Measurements from ENCODE around the gene SLC29A4. TPM values are rescaled to one million over a fixed set of nuclear protein-coding genes. Genes with fewer than 3 reads are reported as not detected.

The SLC29A4 gene
- total and polyA plus RNA-seq, 2 of the 8 experiments (the other 6 are each of a cell fraction or from before 2014, with no cell fraction given) = 6.9 to 15.1 TPM

DNA sequence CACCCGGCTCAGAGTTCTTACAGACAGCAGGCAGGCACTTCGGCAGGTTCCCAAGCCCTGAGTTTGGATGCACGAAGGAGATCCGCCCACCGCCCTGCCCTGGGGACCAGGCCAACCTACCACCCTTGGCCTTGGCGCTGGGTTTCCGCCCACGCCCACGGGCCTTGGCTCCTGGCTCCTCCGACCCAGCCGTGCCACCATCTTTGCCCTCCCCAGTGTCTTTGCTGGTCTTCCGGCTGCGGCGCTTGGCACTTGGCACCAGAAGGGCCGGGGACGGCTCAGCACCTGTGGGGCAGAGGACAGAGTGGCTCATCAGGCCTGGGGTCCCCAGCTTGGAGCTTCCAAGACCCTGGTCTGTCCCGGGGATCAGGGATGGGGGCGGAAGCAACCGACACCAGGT, 32.1 kb downstream of the SLC29A4 start:
- Histone ChIP-seq H3K27ac (ENCODE audit: low read depth, low read length) (no peak overlapping the region), H4K91ac (replicated peaks; ENCODE audit: insufficient read length, low read length) (no peak overlapping the region), H3K9ac (replicated peaks in 1 of 4; ENCODE audit: extremely low read depth in 1 of 4, low read depth in 3 of 4, low read length in 3 of 4) (no peak overlapping the region), H3K18ac (ENCODE audit: extremely low read depth, low read length) (no peak overlapping the region), H2BK20ac (ENCODE audit: low read length) (no peak overlapping the region), H4K5ac (ENCODE audit: insufficient read length, low read depth, low read length) (no peak overlapping the region), H3K79me2 (ENCODE audit: control insufficient read depth in 1 of 2, insufficient read depth in 2 of 2, low read length in 2 of 2) (no peaks in the 10 kb centered on the region), H3K23ac (ENCODE audit: insufficient read length) (no peak overlapping the region), H2AK5ac (ENCODE audit: low read depth, low read length) (no peak overlapping the region), H3K4me2 (ENCODE audit: insufficient read depth in 1 of 2, low read depth in 2 of 2, low read length in 2 of 2) (no peak overlapping the region), H4K8ac (ENCODE audit: extremely low read depth, insufficient read depth, low read length) (no peak overlapping the region), H3K27me3 (replicated peaks in 1 of 4; ENCODE audit: control insufficient read depth in 3 of 4, extremely low read depth in 1 of 4, insufficient read depth in 3 of 4, low read length in 3 of 4) (no peaks in the 10 kb centered on the region), H2AFZ (ENCODE audit: low read length) (no peak overlapping the region), H3K36me3 (ENCODE audit: control insufficient read depth in 2 of 4, insufficient read depth in 4 of 4, low read length in 3 of 4) (no peaks in the 10 kb centered on the region), H3K4ac (replicated peaks; ENCODE audit: insufficient read length, low read depth, low read length) (no peak overlapping the region), H2BK5ac (ENCODE audit: low read depth, low read length) (no peak overlapping the region), H3K4me1 (replicated peaks in 1 of 4; ENCODE audit: control insufficient read depth in 3 of 4, insufficient read depth in 4 of 4, low read length in 3 of 4) (no peaks in the 10 kb centered on the region), H3K14ac (ENCODE audit: insufficient read length) (no peak overlapping the region), H3K4me3 (ENCODE audit: extremely low read depth in 1 of 4, insufficient read depth in 2 of 4, low read depth in 3 of 4, low read length in 4 of 4) (no peak overlapping the region), H2BK120ac (replicated peaks; ENCODE audit: low read depth, low read length) (no peak overlapping the region), H3K79me1 (ENCODE audit: low read depth, low read length) (peaks cover 2% of the 10 kb centered on the region; the same call in 1 of the 2 replicates), H3K9me3 (ENCODE audit: insufficient read depth in 2 of 2, low read depth in 1 of 2, low read length in 1 of 2) (peaks cover 5 to 7% of the 10 kb centered on the region in 2 experiments; a peak in 1 of 4 replicates), H2BK12ac (ENCODE audit: low read depth, low read length) (no peak overlapping the region), H3K56ac (replicated peaks; ENCODE audit: insufficient read length, low read depth, low read length) (no peak overlapping the region), H4K20me1 (replicated peaks in 1 of 2; ENCODE audit: control insufficient read depth in 1 of 2, insufficient read depth in 2 of 2, low read length in 2 of 2) (peaks cover 0 to 3% of the 10 kb centered on the region in 2 experiments), H3K23me2 (ENCODE audit: low read depth, low read length) (peaks cover 2% of the 10 kb centered on the region; the same call in 1 of the 2 replicates), H2BK15ac (ENCODE audit: low read length) (no peak overlapping the region)
- TF ChIP-seq JUND (IDR thresholded peaks at IDR 0.05; ENCODE audit: low read length) (no peak), RBBP5 (IDR thresholded peaks at IDR 0.05; ENCODE audit: borderline replicate concordance, low read depth, low read length) (no peak), RNF2 (IDR thresholded peaks at IDR 0.05; ENCODE audit: borderline replicate concordance, low read depth, low read length, missing control alignments, poor library complexity, severe bottlenecking) (no peak), SP1 (IDR thresholded peaks at IDR 0.05; ENCODE audit: low read depth, low read length) (no peak), SP4 (IDR thresholded peaks at IDR 0.05; ENCODE audit: low read length) (no peak), EGR1 (IDR thresholded peaks at IDR 0.05; ENCODE audit: borderline replicate concordance, low read depth, low read length) (no peak), BCL11A (IDR thresholded peaks at IDR 0.05; ENCODE audit: low read depth in 2 of 2, low read length in 2 of 2) (no peak)
- TF ChIP-seq, protein P1, sequence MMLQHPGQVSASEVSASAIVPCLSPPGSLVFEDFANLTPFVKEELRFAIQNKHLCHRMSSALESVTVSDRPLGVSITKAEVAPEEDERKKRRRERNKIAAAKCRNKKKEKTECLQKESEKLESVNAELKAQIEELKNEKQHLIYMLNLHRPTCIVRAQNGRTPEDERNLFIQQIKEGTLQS (IDR thresholded peaks at IDR 0.05; ENCODE audit: insufficient read depth, low read depth, low read length) = no peak
- TF ChIP-seq, protein P2, sequence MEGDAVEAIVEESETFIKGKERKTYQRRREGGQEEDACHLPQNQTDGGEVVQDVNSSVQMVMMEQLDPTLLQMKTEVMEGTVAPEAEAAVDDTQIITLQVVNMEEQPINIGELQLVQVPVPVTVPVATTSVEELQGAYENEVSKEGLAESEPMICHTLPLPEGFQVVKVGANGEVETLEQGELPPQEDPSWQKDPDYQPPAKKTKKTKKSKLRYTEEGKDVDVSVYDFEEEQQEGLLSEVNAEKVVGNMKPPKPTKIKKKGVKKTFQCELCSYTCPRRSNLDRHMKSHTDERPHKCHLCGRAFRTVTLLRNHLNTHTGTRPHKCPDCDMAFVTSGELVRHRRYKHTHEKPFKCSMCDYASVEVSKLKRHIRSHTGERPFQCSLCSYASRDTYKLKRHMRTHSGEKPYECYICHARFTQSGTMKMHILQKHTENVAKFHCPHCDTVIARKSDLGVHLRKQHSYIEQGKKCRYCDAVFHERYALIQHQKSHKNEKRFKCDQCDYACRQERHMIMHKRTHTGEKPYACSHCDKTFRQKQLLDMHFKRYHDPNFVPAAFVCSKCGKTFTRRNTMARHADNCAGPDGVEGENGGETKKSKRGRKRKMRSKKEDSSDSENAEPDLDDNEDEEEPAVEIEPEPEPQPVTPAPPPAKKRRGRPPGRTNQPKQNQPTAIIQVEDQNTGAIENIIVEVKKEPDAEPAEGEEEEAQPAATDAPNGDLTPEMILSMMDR (IDR thresholded peaks at IDR 0.05; ENCODE audit: control extremely low read depth in 1 of 3, insufficient read depth in 1 of 3, low read depth in 1 of 3, low read length in 3 of 3) = no peak
- 95% methylated on average over 17 of the region's 19 CpGs; no CpG with 5 or more reads in 1 of the 2 experiments for WGBS, 2 experiments (ENCODE audit: extremely low coverage in 1 of 2, insufficient coverage in 1 of 2, insufficient read length in 1 of 2, insufficient replicate concordance in 2 of 2, low coverage in 1 of 2, low lambda C conversion rate in 2 of 2, missing lambda C conversion rate in 1 of 2)
- no peak for DNase-seq (ENCODE audit: low read depth in 1 of 2, low spot score in 2 of 2)
- ChIA-PET POLR2A (ENCODE audit: partially characterized antibody) (interaction anchor here (0.6 kb wide), 2 partner anchors 130 to 214 kb away, joined by 3 to 4 read pairs; no protein-coding TSS in a partner anchor), CTCF (ENCODE audit: partially characterized antibody) (no interaction called here)
- FAIRE-seq = no peak
